Neural cell (in vitro differentiated cells): Measurements from ENCODE around the gene CBR3.

Source experiments
- CTCF ChIP-seq: fragments of 450-650 bp; IDR thresholded peaks from 2 replicates; pipeline ENCODE4 v1.5.1; 2014; ENCODE audit warnings: antibody characterized with exemption, mild to moderate bottlenecking, moderate library complexity; ENCODE audit not compliant: poor library complexity, severe bottlenecking
- EP300 ChIP-seq: fragments of 450-650 bp; conservative IDR thresholded peaks from 2 replicates; pipeline ENCODE4 v1.6.1; 2014; ENCODE audit warnings: antibody characterized with exemption, mild to moderate bottlenecking, moderate library complexity; ENCODE audit not compliant: poor library complexity, severe bottlenecking
- EZH2 ChIP-seq: fragments of 200-600, 300-800 bp; shearing (Covaris generic), sonication (generic); IDR thresholded peaks from 2 replicates; pipeline ENCODE4 v1.6.1; 2014; ENCODE audit warnings: antibody characterized with exemption, low read length, borderline replicate concordance, mild to moderate bottlenecking; ENCODE audit not compliant: insufficient read depth, poor library complexity, severe bottlenecking
- MXI1 ChIP-seq: fragments of 450-650 bp; conservative IDR thresholded peaks from 2 replicates; pipeline ENCODE4 v1.6.1; 2014; ENCODE audit warnings: antibody characterized with exemption, mild to moderate bottlenecking; ENCODE audit not compliant: poor library complexity, severe bottlenecking
- POLR2AphosphoS5 ChIP-seq: IDR thresholded peaks from 2 replicates; pipeline ENCODE4 v1.6.1; 2012
- RAD21 ChIP-seq: fragments of 450-650 bp; conservative IDR thresholded peaks from 2 replicates; pipeline ENCODE4 v1.6.1; 2014; ENCODE audit warnings: antibody characterized with exemption, mild to moderate bottlenecking, moderate library complexity
- REST ChIP-seq: IDR thresholded peaks from 2 replicates; pipeline ENCODE4 v1.6.1; 2012; ENCODE audit warnings: borderline replicate concordance
- SMC3 ChIP-seq: fragments of 450-650 bp; conservative IDR thresholded peaks from 2 replicates; pipeline ENCODE4 v1.6.1; 2014; ENCODE audit warnings: antibody characterized with exemption, mild to moderate bottlenecking, moderate library complexity; ENCODE audit not compliant: poor library complexity
- TAF1 ChIP-seq: IDR thresholded peaks from 2 replicates; pipeline ENCODE4 v1.6.1; 2012; ENCODE audit warnings: low read depth

GRCh38 chr21:36195613-36196012 is 60.7 kb downstream of the CBR3 start:
- TF ChIP-seq EP300 (no peak), CTCF (no peak), POLR2AphosphoS5 (no peak), EZH2 (no peak), RAD21 (no peak), TAF1 (no peak), REST (no peak), SMC3 (no peak), MXI1 (no peak)
